HCT116 (cell line): ENCODE results near the gene ZMYND12. TPM values are rescaled to one million over a fixed set of nuclear protein-coding genes. Genes with fewer than 3 reads are reported as not detected.

ENCODE experiments used
- ATAC-seq: fragments of 200-7000 bp; cut with Tn5 transposase; 2 replicates; pipeline ENCODE4 v1.9.1; 2020; ENCODE audit warnings: mild to moderate bottlenecking, moderate library complexity
- BruUV-seq: library from RNA; stranded (reverse); fragments of 400-500 nt; replicated peaks from 2 replicates; lab custom pipeline; 2021; lab: Mats Ljungman, UMichigan
- CTCF ChIA-PET: fragments of 300-600 bp; sonication (Branson Sonifier 250); formaldehyde crosslinking; loops from one replicate; lab custom pipeline; 2021; ENCODE audit warnings: antibody characterized with exemption; lab: Charles Lee
- POLR2A ChIA-PET: fragments of 300-600, 350-600 bp; sonication (Branson Sonifier 250); formaldehyde crosslinking; loops from one replicate; lab custom pipeline; 2021; ENCODE audit warnings: antibody characterized with exemption; lab: Charles Lee
- RAD21 ChIA-PET, 2 experiments: fragments of 300-600 bp; sonication (Branson Sonifier 250); formaldehyde crosslinking; loops; one replicate each; lab custom pipeline; 2023; ENCODE audit warnings: low total read pairs in 2 of 2; ENCODE audit not compliant: uncharacterized antibody in 2 of 2, unreplicated experiment in 2 of 2, low non-redundant PET in 1 of 2; lab: Charles Lee
- DNase-seq: peaks from one replicate; pipeline ENCODE4 v3.0.0-alpha.2; 2010; ENCODE audit warnings: low read depth, low spot score
- H2AFZ ChIP-seq: fragments of 200-600 bp; shearing (Covaris generic), sonication (generic); 2 replicates; pipeline ENCODE4 v1.6.1; 2017; ENCODE audit warnings: low read depth, mixed run types, mixed read lengths, antibody characterized with exemption, low read length; ENCODE audit not compliant: poor library complexity, severe bottlenecking
- H3K27ac ChIP-seq: 2 replicates; pipeline ENCODE4 v1.5.1; 2012; ENCODE audit warnings: low read depth, low read length
- H3K27me3 ChIP-seq: fragments of 200-600 bp; sonication (generic); 2 replicates; pipeline ENCODE4 v1.6.1; 2016; ENCODE audit warnings: mixed run types, low read length, mixed read lengths; ENCODE audit not compliant: insufficient read depth
- H3K36me3 ChIP-seq, 2 experiments: fragments of 200-500 bp in 1 of 2; fragments of 200-600 bp in 1 of 2; sonication (Bioruptor generic) in 1 of 2; sonication (generic) in 1 of 2; 2 replicates each; pipeline versions ENCODE4 v1.5.1 to v1.6.1; 2014 to 2016; ENCODE audit warnings: low read length in 2 of 2, inconsistent platforms in 1 of 2, mixed read lengths in 1 of 2, mixed run types in 1 of 2; ENCODE audit not compliant: insufficient read depth in 2 of 2, control insufficient read depth in 1 of 2
- H3K4me1 ChIP-seq, 2 experiments: fragments of 200-600 bp in 1 of 2; sonication (generic) in 1 of 2; 2 replicates each; pipeline versions ENCODE4 v1.5.1 to v1.6.1; 2012 to 2017; ENCODE audit warnings: low read length in 2 of 2, inconsistent platforms in 1 of 2, mild to moderate bottlenecking in 1 of 2, mixed read lengths in 1 of 2, mixed run types in 1 of 2, moderate library complexity in 1 of 2; ENCODE audit not compliant: insufficient read depth in 2 of 2, control insufficient read depth in 1 of 2
- H3K4me2 ChIP-seq: fragments of 200-600 bp; sonication (generic); 2 replicates; pipeline ENCODE4 v1.6.1; 2017; ENCODE audit warnings: mixed run types, low read length, mixed read lengths
- H3K4me3 ChIP-seq, 2 experiments: fragments of 200-600 bp in 1 of 2; sonication (generic) in 1 of 2; replicated peaks in 1 of 2; 2 replicates each; pipeline ENCODE4 v1.5.1; 2011 to 2016; ENCODE audit warnings: low read length in 2 of 2, control low read depth in 1 of 2, low read depth in 1 of 2, mild to moderate bottlenecking in 1 of 2, mixed read lengths in 1 of 2, mixed run types in 1 of 2
- H3K79me2 ChIP-seq: fragments of 200-600 bp; sonication (generic); 2 replicates; pipeline ENCODE4 v1.6.1; 2017; ENCODE audit warnings: mild to moderate bottlenecking, mixed run types, low read length, moderate library complexity, mixed read lengths; ENCODE audit not compliant: insufficient read depth
- H3K9ac ChIP-seq: fragments of 200-600 bp; sonication (generic); 2 replicates; pipeline ENCODE4 v1.6.1; 2016; ENCODE audit warnings: low read length, mixed read lengths
- H3K9me2 ChIP-seq: fragments of 200-600 bp; sonication (generic), shearing (Covaris generic); 2 replicates; pipeline ENCODE4 v1.6.1; 2017; ENCODE audit warnings: mixed run types, mild to moderate bottlenecking, moderate library complexity; ENCODE audit not compliant: insufficient read depth
- H3K9me3 ChIP-seq, 2 experiments: fragments of 200-500 bp in 1 of 2; fragments of 200-600 bp in 1 of 2; sonication (Bioruptor generic) in 1 of 2; sonication (generic) in 1 of 2; 2 replicates each; pipeline ENCODE4 v1.6.1; 2014 to 2017; ENCODE audit warnings: low read length in 2 of 2, mixed read lengths in 2 of 2, inconsistent platforms in 1 of 2, low read depth in 1 of 2, mild to moderate bottlenecking in 1 of 2, mixed run types in 1 of 2, moderate library complexity in 1 of 2; ENCODE audit not compliant: control insufficient read depth in 1 of 2, insufficient read depth in 1 of 2
- H4K20me1 ChIP-seq: fragments of 200-600 bp; sonication (generic), shearing (Covaris generic); 2 replicates; pipeline ENCODE4 v1.6.1; 2017; ENCODE audit warnings: mixed run types, mild to moderate bottlenecking, moderate library complexity; ENCODE audit not compliant: insufficient read depth
- CBX3 ChIP-seq: IDR thresholded peaks from 2 replicates; pipeline ENCODE4 v1.6.1; 2012; ENCODE audit warnings: low read depth
- EZH2phosphoT487 ChIP-seq: fragments of 200-600 bp; IDR thresholded peaks from 2 replicates; pipeline ENCODE4 v1.6.1; 2018; ENCODE audit warnings: antibody characterized with exemption, borderline replicate concordance
- FOSL1 ChIP-seq: IDR thresholded peaks from 2 replicates; pipeline ENCODE4 v1.6.1; 2012; ENCODE audit warnings: low read depth
- POLR2A ChIP-seq: IDR thresholded peaks from 2 replicates; pipeline ENCODE4 v1.7.0; 2011; ENCODE audit warnings: borderline replicate concordance; ENCODE audit not compliant: insufficient read depth, insufficient read length; ENCODE audit errors: extremely low read depth
- ZNF274 ChIP-seq: fragments of 200-500 bp; sonication (Bioruptor generic); IDR thresholded peaks from 2 replicates; pipeline ENCODE4 v1.6.1; 2014; ENCODE audit warnings: mild to moderate bottlenecking, low read depth, low read length, inconsistent platforms
- intact Hi-C: fragments of 100-400 bp; cut with micrococcal nuclease; formaldehyde crosslinking; loops from 2 replicates; pipeline ENCODE4 v1.10.0; 2022
- total RNA-seq: library from RNA; stranded (reverse); gene quantifications from one replicate; pipeline ENCODE4 v1.2.1, GENCODE V29; 2021; ENCODE audit not compliant: unreplicated experiment
- TF ChIP-seq, protein P1 (sequence below), 3 experiments: fragments of 200-600 bp in 1 of 3; sonication (generic) in 1 of 3; IDR thresholded peaks in 2 of 3; conservative IDR thresholded peaks in 1 of 3; 2 replicates each; pipeline ENCODE4 v1.5.1; 2012 to 2017; ENCODE audit warnings: low read depth in 2 of 3, low read length in 2 of 3, antibody characterized with exemption in 1 of 3, borderline replicate concordance in 1 of 3, control low read depth in 1 of 3, mild to moderate bottlenecking in 1 of 3, mixed read lengths in 1 of 3, mixed run types in 1 of 3, moderate library complexity in 1 of 3; ENCODE audit not compliant: insufficient read depth in 1 of 3
- TF ChIP-seq, protein P2 (sequence below): IDR thresholded peaks from 2 replicates; pipeline ENCODE4 v1.6.1; 2011; ENCODE audit warnings: mild to moderate bottlenecking, low read length, moderate library complexity; ENCODE audit not compliant: insufficient replicate concordance; ENCODE audit errors: extremely low read depth
- TF ChIP-seq, protein P3 (sequence below): IDR thresholded peaks from 2 replicates; pipeline ENCODE4 v1.6.1; 2012

The ZMYND12 gene
- total RNA-seq, 1 experiment from 2014 or later, result 0.25 TPM

DNA sequence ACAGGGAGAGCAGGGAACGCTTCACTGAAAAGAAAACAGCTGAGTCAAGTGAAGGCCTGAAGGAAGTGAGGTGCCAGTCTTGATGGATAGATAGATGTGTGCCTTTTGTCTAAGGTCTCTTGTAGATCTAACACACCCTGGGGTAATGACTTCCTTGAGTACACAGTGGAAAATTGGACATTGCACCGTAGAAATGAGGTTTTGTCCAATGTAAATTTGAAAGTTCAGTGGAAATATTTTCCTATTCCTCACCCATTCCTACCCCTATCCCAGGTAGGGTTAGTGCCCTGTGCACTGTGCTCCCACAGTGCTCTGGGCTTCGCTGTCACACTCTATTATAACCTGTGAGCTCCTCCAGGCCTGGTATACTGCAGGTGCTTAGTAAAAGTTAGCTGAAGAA, 24.3 kb downstream of the ZMYND12 start (continued):
- TF ChIP-seq, protein P1, sequence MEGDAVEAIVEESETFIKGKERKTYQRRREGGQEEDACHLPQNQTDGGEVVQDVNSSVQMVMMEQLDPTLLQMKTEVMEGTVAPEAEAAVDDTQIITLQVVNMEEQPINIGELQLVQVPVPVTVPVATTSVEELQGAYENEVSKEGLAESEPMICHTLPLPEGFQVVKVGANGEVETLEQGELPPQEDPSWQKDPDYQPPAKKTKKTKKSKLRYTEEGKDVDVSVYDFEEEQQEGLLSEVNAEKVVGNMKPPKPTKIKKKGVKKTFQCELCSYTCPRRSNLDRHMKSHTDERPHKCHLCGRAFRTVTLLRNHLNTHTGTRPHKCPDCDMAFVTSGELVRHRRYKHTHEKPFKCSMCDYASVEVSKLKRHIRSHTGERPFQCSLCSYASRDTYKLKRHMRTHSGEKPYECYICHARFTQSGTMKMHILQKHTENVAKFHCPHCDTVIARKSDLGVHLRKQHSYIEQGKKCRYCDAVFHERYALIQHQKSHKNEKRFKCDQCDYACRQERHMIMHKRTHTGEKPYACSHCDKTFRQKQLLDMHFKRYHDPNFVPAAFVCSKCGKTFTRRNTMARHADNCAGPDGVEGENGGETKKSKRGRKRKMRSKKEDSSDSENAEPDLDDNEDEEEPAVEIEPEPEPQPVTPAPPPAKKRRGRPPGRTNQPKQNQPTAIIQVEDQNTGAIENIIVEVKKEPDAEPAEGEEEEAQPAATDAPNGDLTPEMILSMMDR (IDR thresholded peaks at IDR 0.05 in 2 of 3, conservative IDR thresholded peaks at IDR 0.05 in 1 of 3; ENCODE audit: borderline replicate concordance in 1 of 3, insufficient read depth in 1 of 3, low read depth in 2 of 3, low read length in 2 of 3), result no peak
- TF ChIP-seq CBX3, result no peak

DNA sequence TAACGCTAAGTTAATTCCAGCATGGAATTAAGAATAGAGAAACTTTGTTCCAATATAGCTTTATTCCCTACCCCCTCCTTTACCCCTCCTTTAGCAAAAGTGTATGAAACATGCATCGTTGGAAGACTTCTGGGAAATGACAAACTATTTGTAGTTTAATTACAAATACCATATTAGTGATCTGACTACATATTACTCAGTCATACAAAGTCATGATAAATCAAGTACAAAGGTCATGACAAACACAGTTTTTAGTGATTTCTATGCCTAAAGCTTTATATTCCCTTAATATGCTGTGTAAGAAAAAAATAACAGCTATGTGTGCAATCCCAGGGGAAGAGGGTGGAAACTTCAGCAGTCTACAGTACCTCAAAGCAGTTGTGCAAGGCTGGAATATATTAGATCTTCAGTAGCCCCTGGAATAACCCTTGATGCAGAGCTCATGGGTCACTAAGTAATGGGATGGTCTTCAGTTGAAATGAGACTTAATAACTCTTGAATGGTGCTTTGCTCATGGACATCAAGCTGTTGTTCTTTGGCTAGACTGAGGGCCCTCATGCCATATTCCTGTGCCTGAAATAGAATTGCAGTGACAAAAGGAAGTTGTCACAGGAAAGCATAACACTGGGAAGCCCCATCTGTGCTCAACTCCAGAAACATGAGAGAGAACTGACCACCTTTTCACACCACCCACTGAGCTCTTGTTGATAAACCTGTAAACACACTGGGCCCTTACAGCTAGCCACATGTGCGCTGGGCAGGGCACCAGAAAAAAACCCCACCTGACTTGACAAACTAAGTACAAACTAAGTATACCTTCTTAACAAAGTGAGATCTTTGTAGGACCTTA, 25.3 kb downstream of the ZMYND12 start:
- H3K4me3 ChIP-seq, result no peak overlapping the region
- RAD21 ChIA-PET, result no interaction called here
- no peaks in the 10 kb centered on the region for H3K36me3 ChIP-seq
- H3K9ac ChIP-seq, result no peak overlapping the region
- H3K79me2 ChIP-seq, result no peaks in the 10 kb centered on the region
- no peak for ATAC-seq
- POLR2A ChIA-PET, result no interaction called here
- no peak overlapping the region for H2AFZ ChIP-seq
- H3K27ac ChIP-seq, result no peak overlapping the region
- H3K4me1 ChIP-seq, result no peaks in the 10 kb centered on the region
- TF ChIP-seq FOSL1 (no peak), POLR2A (no peak), CBX3 (no peak), EZH2phosphoT487 (no peak), ZNF274 (no peak)
- TF ChIP-seq, protein P2, sequence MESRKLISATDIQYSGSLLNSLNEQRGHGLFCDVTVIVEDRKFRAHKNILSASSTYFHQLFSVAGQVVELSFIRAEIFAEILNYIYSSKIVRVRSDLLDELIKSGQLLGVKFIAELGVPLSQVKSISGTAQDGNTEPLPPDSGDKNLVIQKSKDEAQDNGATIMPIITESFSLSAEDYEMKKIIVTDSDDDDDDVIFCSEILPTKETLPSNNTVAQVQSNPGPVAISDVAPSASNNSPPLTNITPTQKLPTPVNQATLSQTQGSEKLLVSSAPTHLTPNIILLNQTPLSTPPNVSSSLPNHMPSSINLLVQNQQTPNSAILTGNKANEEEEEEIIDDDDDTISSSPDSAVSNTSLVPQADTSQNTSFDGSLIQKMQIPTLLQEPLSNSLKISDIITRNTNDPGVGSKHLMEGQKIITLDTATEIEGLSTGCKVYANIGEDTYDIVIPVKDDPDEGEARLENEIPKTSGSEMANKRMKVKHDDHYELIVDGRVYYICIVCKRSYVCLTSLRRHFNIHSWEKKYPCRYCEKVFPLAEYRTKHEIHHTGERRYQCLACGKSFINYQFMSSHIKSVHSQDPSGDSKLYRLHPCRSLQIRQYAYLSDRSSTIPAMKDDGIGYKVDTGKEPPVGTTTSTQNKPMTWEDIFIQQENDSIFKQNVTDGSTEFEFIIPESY, result no peak
- TF ChIP-seq, protein P3, sequence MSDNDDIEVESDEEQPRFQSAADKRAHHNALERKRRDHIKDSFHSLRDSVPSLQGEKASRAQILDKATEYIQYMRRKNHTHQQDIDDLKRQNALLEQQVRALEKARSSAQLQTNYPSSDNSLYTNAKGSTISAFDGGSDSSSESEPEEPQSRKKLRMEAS, result no peak
- no peak overlapping the region for H3K4me2 ChIP-seq
- BruUV-seq, result no TSS peak
- H3K27me3 ChIP-seq, result no peaks in the 10 kb centered on the region
- no peaks in the 10 kb centered on the region for H3K9me2 ChIP-seq
- no peak for DNase-seq
- CTCF ChIA-PET, result no interaction called here
- no peaks in the 10 kb centered on the region for H4K20me1 ChIP-seq
- intact Hi-C loops, result no loop called here
- no peaks in the 10 kb centered on the region for H3K9me3 ChIP-seq
